Breast epithelium (tissue), 4 donors: ENCODE measurements around the gene LRRC1. TPM values are rescaled to one million over a fixed set of nuclear protein-coding genes. Genes with fewer than 3 reads are reported as not detected.

ENCODE experiments used
- DNase-seq, 2 donors: peaks; one replicate each; pipeline ENCODE4 v3.0.0-alpha.2; 2019; ENCODE audit warnings: low spot score in 2 of 2
- H3K27ac ChIP-seq, 2 donors: fragments of 200-600 bp; sonication (generic) in 1 of 2; one replicate each; pipeline ENCODE4 v1.5.1; 2016 to 2019; ENCODE audit warnings: mild to moderate bottlenecking in 1 of 2
- H3K27me3 ChIP-seq, 2 donors: fragments of 200-600 bp; sonication (generic) in 1 of 2; one replicate each; pipeline versions ENCODE4 v1.5.1 to v1.6.0; 2017 to 2019; ENCODE audit warnings: control low read depth in 1 of 2, mild to moderate bottlenecking in 1 of 2
- H3K36me3 ChIP-seq: fragments of 200-600 bp; one replicate; pipeline ENCODE4 v1.5.1; 2019
- H3K4me1 ChIP-seq, 2 donors: fragments of 200-600 bp; sonication (generic); one replicate each; pipeline ENCODE4 v1.5.1; 2016 to 2019; ENCODE audit warnings: control low read depth in 1 of 2
- H3K4me3 ChIP-seq, 3 donors: fragments of 200-600 bp; sonication (generic); 1 replicate in 2 of 3; 2 replicates in 1 of 3; pipeline ENCODE4 v1.5.1; 2016 to 2019; ENCODE audit warnings: mild to moderate bottlenecking in 3 of 3, moderate library complexity in 2 of 3
- H3K9me3 ChIP-seq, 2 donors: fragments of 200-600 bp; sonication (generic) in 1 of 2; one replicate each; pipeline ENCODE4 v1.5.1; 2016 to 2019; ENCODE audit warnings: control low read depth in 1 of 2
- POLR2A ChIP-seq: fragments of 450-650 bp; IDR thresholded peaks from one replicate; pipeline ENCODE4 v1.6.1; 2016; ENCODE audit warnings: antibody characterized with exemption, mild to moderate bottlenecking, moderate library complexity
- POLR2AphosphoS5 ChIP-seq, 3 donors: sonication (generic); formaldehyde crosslinking; IDR thresholded peaks; one replicate each; pipeline ENCODE4 v1.6.1; 2017; ENCODE audit warnings: antibody characterized with exemption in 3 of 3
- intact Hi-C: fragments of 100-400 bp; cut with DNase I; formaldehyde crosslinking; loops from one replicate; pipeline ENCODE4 v1.15.1; 2023; ENCODE audit warnings: low total_unique reads
- total RNA-seq, 3 donors: library from RNA; depleted of rRNA; stranded (reverse); fragments of >200 nt; gene quantifications; one replicate each; pipeline ENCODE4 v1.1.0, GENCODE V29; 2016
- TF ChIP-seq, protein P1 (sequence below), 3 donors: fragments of 450-650 bp; IDR thresholded peaks; one replicate each; pipeline ENCODE4 v1.5.1; 2016 to 2017; ENCODE audit warnings: antibody characterized with exemption in 3 of 3, mild to moderate bottlenecking in 3 of 3, moderate library complexity in 3 of 3

The LRRC1 gene
- total RNA-seq, 3 donors from 2014 or later = 10.1 to 37.9 (median 37.4) TPM

GRCh38 chr6:53792016-53792415 is 2.8 kb upstream of the LRRC1 start:
- Histone ChIP-seq H3K4me1 (peaks cover 3 to 7% of the 10 kb centered on the region in 2 donors), H3K4me3 (no peak overlapping the region), H3K36me3 (no peaks in the 10 kb centered on the region), H3K27me3 (no peaks in the 10 kb centered on the region), H3K27ac (no peak overlapping the region), H3K9me3 (peaks cover 0 to 11% of the 10 kb centered on the region in 2 donors)
- intact Hi-C loops = loop anchor here (10.0 kb wide), 1 partner anchor 163 kb away; no protein-coding TSS in a partner anchor
- TF ChIP-seq POLR2A (no peak), POLR2AphosphoS5 (IDR thresholded peaks at IDR 0.05) (no peak)
- TF ChIP-seq, protein P1, sequence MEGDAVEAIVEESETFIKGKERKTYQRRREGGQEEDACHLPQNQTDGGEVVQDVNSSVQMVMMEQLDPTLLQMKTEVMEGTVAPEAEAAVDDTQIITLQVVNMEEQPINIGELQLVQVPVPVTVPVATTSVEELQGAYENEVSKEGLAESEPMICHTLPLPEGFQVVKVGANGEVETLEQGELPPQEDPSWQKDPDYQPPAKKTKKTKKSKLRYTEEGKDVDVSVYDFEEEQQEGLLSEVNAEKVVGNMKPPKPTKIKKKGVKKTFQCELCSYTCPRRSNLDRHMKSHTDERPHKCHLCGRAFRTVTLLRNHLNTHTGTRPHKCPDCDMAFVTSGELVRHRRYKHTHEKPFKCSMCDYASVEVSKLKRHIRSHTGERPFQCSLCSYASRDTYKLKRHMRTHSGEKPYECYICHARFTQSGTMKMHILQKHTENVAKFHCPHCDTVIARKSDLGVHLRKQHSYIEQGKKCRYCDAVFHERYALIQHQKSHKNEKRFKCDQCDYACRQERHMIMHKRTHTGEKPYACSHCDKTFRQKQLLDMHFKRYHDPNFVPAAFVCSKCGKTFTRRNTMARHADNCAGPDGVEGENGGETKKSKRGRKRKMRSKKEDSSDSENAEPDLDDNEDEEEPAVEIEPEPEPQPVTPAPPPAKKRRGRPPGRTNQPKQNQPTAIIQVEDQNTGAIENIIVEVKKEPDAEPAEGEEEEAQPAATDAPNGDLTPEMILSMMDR (IDR thresholded peaks at IDR 0.05) = no peak
- DNase-seq = no peak

DNA sequence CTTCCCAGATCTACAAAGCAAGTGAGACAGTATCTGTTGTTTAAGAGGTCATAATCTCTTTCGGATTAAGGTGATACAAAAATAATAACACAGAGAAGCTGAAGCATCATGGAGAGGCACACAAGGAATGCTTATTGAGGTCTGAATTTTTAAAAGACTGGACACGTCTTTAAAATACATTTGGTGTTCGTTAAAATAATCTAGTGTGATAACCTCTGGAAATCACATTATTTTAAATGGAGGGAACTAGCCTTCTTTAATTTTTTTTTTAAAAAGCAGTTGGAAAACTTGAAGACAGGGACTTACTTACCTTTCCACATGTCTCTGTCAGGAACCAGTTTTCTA is 1.9 kb upstream of the LRRC1 start:
- Histone ChIP-seq H3K9me3 (peaks cover 0 to 11% of the 10 kb centered on the region in 2 donors), H3K4me3 (peak overlapping the region in 2 of 3 donors; percentile 78 to 93), H3K36me3 (no peaks in the 10 kb centered on the region), H3K27me3 (no peaks in the 10 kb centered on the region), H3K27ac (peak overlapping the region in 1 of 2 donors; percentile 88), H3K4me1 (peaks cover 3 to 8% of the 10 kb centered on the region in 2 donors)
- TF ChIP-seq POLR2AphosphoS5 (IDR thresholded peaks at IDR 0.05) = no peak
- TF ChIP-seq, protein P1 (IDR thresholded peaks at IDR 0.05) = no peak
- TF ChIP-seq POLR2A = no peak
- intact Hi-C loops = loop anchor here (10.0 kb wide), 1 partner anchor 162 kb away; no protein-coding TSS in a partner anchor
- DNase-seq = no peak

DNA sequence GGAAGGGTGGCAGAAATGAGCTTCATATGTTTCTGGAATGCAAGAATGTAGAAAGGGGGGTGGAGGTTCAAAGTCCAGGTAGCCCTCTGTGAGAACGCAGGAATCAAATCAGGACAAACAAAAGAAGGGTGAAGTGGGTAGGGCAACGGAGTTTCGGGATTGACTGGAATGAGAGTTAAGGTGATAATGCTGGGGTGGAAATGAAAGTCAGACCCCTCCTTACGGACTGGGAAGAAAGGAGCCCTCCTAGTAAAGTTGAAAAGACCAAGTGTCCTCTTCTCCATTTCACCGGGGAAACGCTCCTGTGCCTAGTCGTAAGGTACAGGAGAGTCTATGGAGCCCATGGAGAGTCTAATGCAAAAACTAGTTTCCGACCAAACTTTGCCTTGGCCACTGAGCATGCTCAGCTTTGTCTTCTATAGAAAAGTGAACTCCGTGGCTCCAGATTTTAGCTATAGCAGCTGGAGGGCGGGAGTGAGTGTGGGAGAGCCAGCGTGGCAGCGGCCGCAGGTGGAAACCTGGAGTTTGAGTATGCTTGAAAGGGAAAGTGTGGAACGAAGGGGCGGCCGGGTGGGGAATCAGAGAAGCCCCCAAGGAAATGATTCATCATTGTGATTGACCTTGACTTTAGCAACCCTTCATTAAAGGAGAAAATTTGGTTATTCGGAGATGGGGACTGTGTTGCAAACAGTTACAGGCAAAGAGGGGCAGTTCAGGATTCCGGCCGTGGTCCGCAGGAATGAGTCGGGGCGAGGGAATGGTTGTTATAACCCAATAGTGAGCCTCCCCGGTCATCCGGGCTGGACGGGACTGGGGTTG is 1.3 kb upstream of the LRRC1 start:
- Histone ChIP-seq H3K36me3 (no peaks in the 10 kb centered on the region), H3K27me3 (no peaks in the 10 kb centered on the region), H3K27ac (peak overlapping the region; percentile 79 to 88), H3K4me1 (peaks cover 3 to 8% of the 10 kb centered on the region in 2 donors), H3K4me3 (peak overlapping the region; percentile 78 to 93 (median 79)), H3K9me3 (peaks cover 0 to 6% of the 10 kb centered on the region in 2 donors)
- intact Hi-C loops = loop anchor here (10.0 kb wide), 1 partner anchor 161 kb away; no protein-coding TSS in a partner anchor
- TF ChIP-seq POLR2AphosphoS5 (IDR thresholded peaks at IDR 0.05) = no peak
- no peak for TF ChIP-seq POLR2A
- TF ChIP-seq, protein P1 (IDR thresholded peaks at IDR 0.05) = no peak
- DNase-seq = peak; percentile 31 to 54

- DNase-seq = peak; percentile 37 to 64
- H3K36me3 ChIP-seq = no peaks in the 10 kb centered on the region
- intact Hi-C loops = loop anchor here (10.0 kb wide), 1 partner anchor 161 kb away; no protein-coding TSS in a partner anchor
- peak overlapping the region; percentile 78 to 93 (median 79) for H3K4me3 ChIP-seq
- peak overlapping the region; percentile 79 to 88 for H3K27ac ChIP-seq
- TF ChIP-seq POLR2AphosphoS5 (IDR thresholded peaks at IDR 0.05) (no peak), POLR2A (no peak)
- TF ChIP-seq, protein P1 (IDR thresholded peaks at IDR 0.05) = no peak
- H3K9me3 ChIP-seq = no peaks in the 10 kb centered on the region
- H3K4me1 ChIP-seq = peaks cover 3 to 8% of the 10 kb centered on the region in 2 donors
- no peaks in the 10 kb centered on the region for H3K27me3 ChIP-seq
These were observed 577 bp upstream of the LRRC1 start for GRCh38 chr6:53794137-53794719.

- no peaks in the 10 kb centered on the region for H3K36me3 ChIP-seq
- peak overlapping the region; percentile 79 to 88 for H3K27ac ChIP-seq
- H3K4me3 ChIP-seq = peak overlapping the region; percentile 78 to 93 (median 79)
- peaks cover 3 to 8% of the 10 kb centered on the region in 2 donors for H3K4me1 ChIP-seq
- no peak for TF ChIP-seq POLR2AphosphoS5 (IDR thresholded peaks at IDR 0.05)
- TF ChIP-seq, protein P1 (IDR thresholded peaks at IDR 0.05) = no peak
- TF ChIP-seq POLR2A = no peak
- no peak for DNase-seq
- H3K9me3 ChIP-seq = no peaks in the 10 kb centered on the region
- intact Hi-C loops = loop anchor here (10.0 kb wide), 1 partner anchor 159 kb away; no protein-coding TSS in a partner anchor
- no peaks in the 10 kb centered on the region for H3K27me3 ChIP-seq
These were observed 516 bp downstream of the LRRC1 start for GRCh38 chr6:53795340-53795701.
